Activated CD4-positive, CD25-positive, alpha-beta regulatory T cell treated with anti-CD3 and anti-CD28 coated beads, Interleukin-2, amount 50 U/mL, for 24 hours (primary cell): ENCODE measurements around the gene DCAF12.

Experiments used
- ATAC-seq, 2 donors: fragments of 150-1000 bp; cut with Tn5 transposase; one replicate each; pipeline ENCODE4 v1.10.0; 2021; ENCODE audit warnings: mild to moderate bottlenecking in 1 of 2, moderate library complexity in 1 of 2

The DCAF12 gene

GRCh38 chr9:34124926-34125325, 1.6 kb downstream of the DCAF12 start:
- no peak for ATAC-seq

- ATAC-seq, result no peak
Observed at GRCh38 chr9:34124099-34124498, 2.4 kb downstream of the DCAF12 start.

GRCh38 chr9:34123682-34124081, 2.8 kb downstream of the DCAF12 start:
- ATAC-seq, result no peak

- no peak for ATAC-seq
Observed at GRCh38 chr9:34121996-34122395, 4.5 kb downstream of the DCAF12 start.

- no peak for ATAC-seq
Observed at GRCh38 chr9:34119713-34120112, 6.8 kb downstream of the DCAF12 start.

GRCh38 chr9:34114436-34114835, 12.1 kb downstream of the DCAF12 start:
- ATAC-seq, result no peak

GRCh38 chr9:34106110-34106509, 20.4 kb downstream of the DCAF12 start:
- no peak for ATAC-seq

- no peak for ATAC-seq
Observed at GRCh38 chr9:34102796-34103195, 23.7 kb downstream of the DCAF12 start.

GRCh38 chr9:34098307-34098706, 28.2 kb downstream of the DCAF12 start:
- ATAC-seq, result no peak

- ATAC-seq, result no peak
Observed at GRCh38 chr9:34097865-34098264, 28.6 kb downstream of the DCAF12 start.

- no peak for ATAC-seq
Observed at GRCh38 chr9:34096751-34097150, 29.7 kb downstream of the DCAF12 start.

- no peak for ATAC-seq
Observed at GRCh38 chr9:34093578-34093977, 32.9 kb downstream of the DCAF12 start.

- ATAC-seq, result no peak
Observed at GRCh38 chr9:34089311-34089710, 37.2 kb downstream of the DCAF12 start.

- ATAC-seq, result no peak
Observed at GRCh38 chr9:34087370-34087769, 39.1 kb downstream of the DCAF12 start.

GRCh38 chr9:34086864-34087263, 39.6 kb downstream of the DCAF12 start:
- no peak for ATAC-seq

- peak; percentile 71 to 75 for ATAC-seq
Observed at GRCh38 chr9:34085581-34086500, 40.7 kb downstream of the DCAF12 start.

- no peak for ATAC-seq
Observed at GRCh38 chr9:34084562-34084961, 41.9 kb downstream of the DCAF12 start.

- peak; percentile 21 to 53 for ATAC-seq
Observed at GRCh38 chr9:34079181-34079580, 47.3 kb downstream of the DCAF12 start.

GRCh38 chr9:34072868-34073590, 53.5 kb downstream of the DCAF12 start:
- ATAC-seq, result no peak

GRCh38 chr9:34072410-34072809, 54.1 kb downstream of the DCAF12 start:
- ATAC-seq, result no peak

- ATAC-seq, result no peak
Observed at GRCh38 chr9:34070606-34071324, 55.7 kb downstream of the DCAF12 start.

- no peak for ATAC-seq
Observed at GRCh38 chr9:34069831-34070230, 56.7 kb downstream of the DCAF12 start.

GRCh38 chr9:34065541-34065940, 61.0 kb downstream of the DCAF12 start:
- ATAC-seq, result no peak
